NCI-H146 treated with DMSO at 0.1 percent for 48 hours (cell line): ENCODE measurements around the gene MAN1C1.

Experiments
- DNase-seq: peaks from one replicate; lab custom pipeline; 2025; ENCODE audit not compliant: unreplicated experiment; lab: John Stamatoyannopoulos, UW

Gene MAN1C1

GRCh38 chr1:25811384-25812082 is 194.9 kb downstream of the MAN1C1 start:
- DNase-seq, result no peak

- DNase-seq, result no peak
Observed at GRCh38 chr1:25813071-25813733, 196.6 kb downstream of the MAN1C1 start.

GRCh38 chr1:25813734-25814471 is 197.3 kb downstream of the MAN1C1 start:
- no peak for DNase-seq

GRCh38 chr1:25814549-25815087 is 198.0 kb downstream of the MAN1C1 start:
- DNase-seq, result no peak

GRCh38 chr1:25815208-25816111 is 198.9 kb downstream of the MAN1C1 start:
- no peak for DNase-seq

GRCh38 chr1:25816112-25816718 is 199.6 kb downstream of the MAN1C1 start:
- no peak for DNase-seq

- DNase-seq, result no peak
Observed at GRCh38 chr1:25817840-25818501, 201.4 kb downstream of the MAN1C1 start.

- DNase-seq, result no peak
Observed at GRCh38 chr1:25818569-25818968, 202.0 kb downstream of the MAN1C1 start.

GRCh38 chr1:25819491-25820246 is 203.1 kb downstream of the MAN1C1 start, which contains the start of gene MTFR1L:
Gene MTFR1L (plus strand): TSS chr1:25819954. CDS start chr1:25823105, 3,151 bp downstream.
- DNase-seq, result peak; percentile 62

- DNase-seq, result no peak
Observed at GRCh38 chr1:25820247-25821111, 203.9 kb downstream of the MAN1C1 start.

GRCh38 chr1:25821112-25821476 is 204.5 kb downstream of the MAN1C1 start:
- DNase-seq, result no peak

GRCh38 chr1:25821630-25822091 is 205.1 kb downstream of the MAN1C1 start:
- no peak for DNase-seq

- no peak for DNase-seq
Observed at GRCh38 chr1:25825605-25826004, 209.0 kb downstream of the MAN1C1 start.

- DNase-seq, result no peak
Observed at GRCh38 chr1:25826571-25826970, 210.0 kb downstream of the MAN1C1 start.

- DNase-seq, result no peak
Observed at GRCh38 chr1:25828491-25828890, 211.9 kb downstream of the MAN1C1 start.

GRCh38 chr1:25829046-25829445 is 212.5 kb downstream of the MAN1C1 start:
- no peak for DNase-seq

GRCh38 chr1:25831569-25832196 is 215.1 kb downstream of the MAN1C1 start:
- no peak for DNase-seq
